ENCODE data around the gene SLC25A34.

DNA sequence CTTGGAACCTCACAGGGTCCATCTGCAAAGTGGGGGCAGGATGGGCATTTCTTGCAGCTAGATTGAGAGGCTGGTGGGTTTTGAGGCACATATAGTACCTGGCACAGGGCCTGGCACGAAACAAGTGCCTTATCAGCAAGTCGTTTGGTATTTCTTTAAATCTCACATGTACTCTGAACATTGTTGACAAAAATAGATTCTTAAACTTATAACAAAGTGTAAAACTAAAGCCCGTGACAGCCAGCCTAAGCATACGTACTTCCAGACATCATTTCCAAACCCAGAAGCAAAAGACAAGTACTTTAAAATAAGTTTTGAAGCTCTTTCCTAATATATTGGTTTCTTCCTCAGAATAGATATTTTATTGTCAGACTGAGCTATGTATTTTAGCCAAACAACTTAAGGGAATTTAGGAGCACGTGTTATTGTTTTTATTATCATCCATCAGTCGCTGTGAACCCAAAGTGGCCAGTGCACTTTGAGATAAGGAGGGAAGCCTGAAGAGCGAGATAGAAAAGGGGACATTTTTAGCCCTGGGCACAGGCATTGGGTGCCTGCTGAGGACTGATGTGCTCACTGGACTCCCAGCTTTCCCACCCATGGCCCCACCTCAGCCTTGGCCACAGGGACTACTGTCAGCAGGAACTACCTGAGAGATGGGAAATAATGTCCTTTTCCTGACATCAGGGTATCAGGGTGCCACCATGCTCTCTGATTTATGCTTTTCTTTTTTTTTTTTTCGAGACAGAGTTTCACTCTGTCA is 25.5 kb downstream of the SLC25A34 start:
- TF ChIP-seq CTCF (IDR thresholded peaks at IDR 0.05) (no peak), EP300 (IDR thresholded peaks at IDR 0.05) (no peak)

All from ovary (tissue), 3 donors.